A673 (cell line): ENCODE data around the gene PIK3R6.

ENCODE experiments used
- CTCF ChIP-seq: fragments of 300-800, 200-600 bp; sonication (generic); conservative IDR thresholded peaks from 2 replicates; pipeline ENCODE4 v1.5.1; 2017; ENCODE audit warnings: low read depth, mild to moderate bottlenecking, antibody characterized with exemption, low read length, moderate library complexity, mixed read lengths
- EZH2 ChIP-seq: fragments of 200-600 bp; sonication (generic); IDR thresholded peaks from 2 replicates; pipeline ENCODE4 v1.6.1; 2017; ENCODE audit warnings: borderline replicate concordance, low read depth, mild to moderate bottlenecking, mixed read lengths, antibody characterized with exemption, low read length; ENCODE audit not compliant: poor library complexity, severe bottlenecking

DNA sequence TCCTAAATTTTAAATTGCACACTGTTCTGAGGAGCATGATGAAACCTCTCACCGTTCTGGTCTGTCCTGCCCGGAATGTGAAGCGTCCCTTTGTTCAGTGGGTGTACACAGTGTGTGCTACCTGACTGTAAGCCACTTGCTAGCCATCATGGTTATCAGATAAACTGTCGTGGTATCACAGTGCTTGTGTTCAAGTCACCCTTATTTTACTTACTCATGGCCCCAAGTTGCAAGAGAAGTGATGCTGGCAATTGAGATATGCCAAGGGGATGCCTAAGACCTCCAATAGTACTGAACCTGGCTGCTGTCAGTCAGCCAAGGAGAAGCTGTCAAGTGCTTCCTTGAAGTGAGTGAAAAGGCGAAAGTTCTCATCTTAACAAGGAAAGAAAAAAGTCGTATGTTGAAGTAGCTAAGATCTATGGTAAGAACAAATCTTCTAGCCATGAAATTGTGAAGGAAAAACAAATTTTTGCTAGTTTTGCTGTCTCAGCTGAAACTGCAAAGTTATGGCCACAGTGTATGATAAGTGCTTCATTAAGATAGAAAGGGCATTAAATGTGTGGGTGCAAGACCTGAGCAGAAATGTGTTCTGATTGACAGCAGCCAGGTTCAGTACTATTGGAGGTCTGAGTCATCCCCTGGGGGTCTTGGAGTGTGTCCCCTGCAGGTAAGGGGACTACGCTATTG is 5.8 kb downstream of the PIK3R6 start:
- TF ChIP-seq CTCF: no peak
- TF ChIP-seq EZH2: no peak
